ENCODE measurements around the gene USP6NL. TPM values are rescaled to one million over a fixed set of nuclear protein-coding genes. Genes with fewer than 3 reads are reported as not detected.
"Not testable (repeated sequence)": the region's sequence is repeated elsewhere in the genome, so short reads cannot be mapped to it uniquely, and the experiment has no call there.

The USP6NL gene
- polyA plus RNA-seq (2014; cell fraction: cytosol; rRNA removed): 15.8 and 19.0 TPM in 2 replicates
- 12.5 and 13.6 TPM in 2 replicates for polyA plus RNA-seq (2014; cell fraction: nucleus; rRNA removed)

DNA sequence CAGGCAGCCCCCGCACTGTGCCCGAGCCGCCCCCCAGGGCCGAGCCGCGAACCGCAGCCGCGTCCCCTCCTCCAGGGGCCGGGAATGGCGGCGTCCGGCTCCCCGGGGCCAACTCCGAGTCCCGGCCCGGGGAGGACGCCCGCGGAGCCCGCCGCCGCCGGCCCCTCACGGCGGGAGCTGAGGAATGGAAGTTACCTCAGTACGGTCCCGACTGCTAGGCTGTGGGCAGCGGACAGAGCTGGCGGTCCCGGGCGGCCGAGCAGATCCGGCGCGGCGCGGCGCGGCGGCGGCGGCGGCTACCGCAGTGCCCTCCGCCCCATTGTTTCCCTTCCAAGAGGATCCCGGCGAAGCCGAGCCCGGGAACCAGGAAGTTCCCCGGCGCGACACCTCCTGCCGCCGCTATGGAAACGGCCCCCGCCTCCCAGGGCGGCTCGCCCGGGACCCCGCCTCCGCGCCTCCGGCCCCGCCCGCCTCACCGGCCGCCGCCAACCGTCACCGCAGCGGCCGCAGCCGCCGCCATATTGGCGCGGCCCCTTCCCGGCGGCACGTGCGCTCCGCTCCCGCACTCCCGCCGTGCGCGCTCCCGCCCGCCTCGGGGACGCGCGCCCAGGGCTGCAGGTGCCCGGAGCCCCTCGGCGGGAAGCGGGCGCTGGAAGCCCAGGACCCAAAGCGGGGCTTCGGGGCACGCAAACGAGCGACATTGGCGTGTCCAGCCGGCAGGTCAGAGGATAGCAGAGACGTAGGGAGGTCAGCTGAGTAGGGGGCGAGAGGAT is at the start of gene USP6NL:
Gene USP6NL, minus strand, starts transcription at position 403 of the 773 bp plus-strand sequence. CDS start 14,016 bp downstream, outside the sequence.
- DNase-seq (ENCODE audit: low spot score): peak; percentile 80

DNA sequence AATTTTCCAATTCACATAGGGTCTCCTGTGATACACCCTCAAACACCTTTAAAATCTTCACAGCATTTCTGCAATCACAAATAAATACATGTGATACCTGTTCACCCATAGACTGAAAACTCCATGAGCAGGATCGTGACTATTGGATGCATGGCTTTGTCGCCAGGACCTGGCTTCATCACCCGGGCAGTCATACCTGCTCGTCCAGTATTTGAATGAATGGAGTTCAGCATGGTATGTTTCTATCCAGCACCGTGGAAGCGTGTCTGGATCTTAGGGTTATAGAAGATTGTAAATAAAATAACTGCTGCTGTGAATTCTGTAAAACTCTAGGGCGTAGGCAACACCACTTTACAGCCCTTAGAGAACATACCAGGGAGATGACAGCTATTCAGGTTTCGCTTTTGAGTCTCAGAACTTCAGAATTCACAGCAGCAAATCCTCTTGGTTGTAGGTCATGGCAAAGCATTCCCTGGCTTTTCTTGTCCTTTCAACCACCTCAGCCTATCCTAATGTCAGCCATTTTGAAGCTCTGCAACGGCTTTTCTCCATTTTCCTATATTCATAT is 47.4 kb upstream of the USP6NL start:
- no peak for DNase-seq (ENCODE audit: low spot score)

- DNase-seq (ENCODE audit: low spot score): no peak
Observed at GRCh38 chr10:11655836-11656235, 44.4 kb upstream of the USP6NL start.

DNA sequence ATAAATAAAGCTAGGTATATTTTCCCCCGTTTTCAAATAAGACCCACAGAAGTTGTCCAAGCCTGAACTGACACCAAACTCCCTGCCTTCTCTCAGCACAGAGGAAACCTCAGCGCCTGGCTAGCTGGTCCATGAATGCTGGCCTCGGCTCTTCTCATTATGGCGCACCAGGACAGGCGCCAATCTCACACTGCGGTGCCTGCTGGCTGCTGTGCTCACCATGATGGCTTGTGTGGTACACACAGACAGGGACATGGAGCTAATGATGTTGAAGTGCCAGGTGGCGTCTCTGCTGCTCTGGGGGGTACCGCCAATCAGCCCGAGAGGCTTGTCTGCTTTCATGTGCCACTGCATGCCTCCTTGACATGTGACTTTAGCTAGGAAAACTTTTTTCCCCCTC is 43.2 kb upstream of the USP6NL start:
- DNase-seq (ENCODE audit: low spot score): no peak

- DNase-seq (ENCODE audit: low spot score): no peak
Observed at GRCh38 chr10:11653758-11654471, 42.5 kb upstream of the USP6NL start.

DNA sequence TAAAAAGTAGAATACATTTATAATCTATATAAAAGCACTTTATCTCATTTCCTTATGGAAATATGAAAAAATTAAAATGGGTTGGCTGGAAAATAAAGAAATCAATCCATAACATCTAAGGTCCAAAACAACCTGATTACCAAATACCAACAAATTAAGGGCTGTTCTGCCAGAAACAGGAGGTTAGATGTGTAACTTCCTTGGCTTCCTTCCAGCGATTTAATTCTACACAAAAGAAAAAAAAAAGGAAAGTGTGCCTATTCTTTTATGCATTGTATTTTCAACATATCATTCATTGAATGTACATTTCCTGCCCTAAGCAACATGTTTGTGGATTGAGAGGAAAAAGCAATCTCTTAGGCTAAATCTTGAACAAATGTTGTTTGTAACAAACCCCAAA is 36.2 kb upstream of the USP6NL start:
- DNase-seq (ENCODE audit: low spot score): no peak

GRCh38 chr10:11646450-11646849 is 35.0 kb upstream of the USP6NL start:
- no peak for DNase-seq (ENCODE audit: low spot score)

DNA sequence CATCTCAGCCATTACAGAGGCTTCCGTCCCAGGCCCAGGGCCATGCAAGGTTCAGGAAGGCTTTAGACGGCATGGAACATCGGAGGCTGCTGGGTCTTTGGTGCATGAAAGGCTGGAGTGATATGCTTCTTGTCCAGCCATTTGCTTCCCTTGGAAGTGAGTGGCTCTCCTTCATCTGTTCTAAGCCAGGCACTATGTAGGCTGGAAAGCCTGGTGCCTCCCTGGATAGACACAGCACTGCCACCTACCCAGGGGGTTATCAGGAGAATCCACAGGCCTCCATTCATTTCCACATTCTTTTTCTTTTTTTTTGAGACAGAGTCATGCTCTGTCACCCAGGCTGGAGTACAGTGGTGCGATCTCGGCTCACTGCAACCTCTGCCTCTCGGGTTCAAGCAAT is 31.6 kb upstream of the USP6NL start:
- DNase-seq (ENCODE audit: low spot score): no peak

GRCh38 chr10:11642566-11642965 is 31.1 kb upstream of the USP6NL start:
- DNase-seq (ENCODE audit: low spot score): no peak

DNA sequence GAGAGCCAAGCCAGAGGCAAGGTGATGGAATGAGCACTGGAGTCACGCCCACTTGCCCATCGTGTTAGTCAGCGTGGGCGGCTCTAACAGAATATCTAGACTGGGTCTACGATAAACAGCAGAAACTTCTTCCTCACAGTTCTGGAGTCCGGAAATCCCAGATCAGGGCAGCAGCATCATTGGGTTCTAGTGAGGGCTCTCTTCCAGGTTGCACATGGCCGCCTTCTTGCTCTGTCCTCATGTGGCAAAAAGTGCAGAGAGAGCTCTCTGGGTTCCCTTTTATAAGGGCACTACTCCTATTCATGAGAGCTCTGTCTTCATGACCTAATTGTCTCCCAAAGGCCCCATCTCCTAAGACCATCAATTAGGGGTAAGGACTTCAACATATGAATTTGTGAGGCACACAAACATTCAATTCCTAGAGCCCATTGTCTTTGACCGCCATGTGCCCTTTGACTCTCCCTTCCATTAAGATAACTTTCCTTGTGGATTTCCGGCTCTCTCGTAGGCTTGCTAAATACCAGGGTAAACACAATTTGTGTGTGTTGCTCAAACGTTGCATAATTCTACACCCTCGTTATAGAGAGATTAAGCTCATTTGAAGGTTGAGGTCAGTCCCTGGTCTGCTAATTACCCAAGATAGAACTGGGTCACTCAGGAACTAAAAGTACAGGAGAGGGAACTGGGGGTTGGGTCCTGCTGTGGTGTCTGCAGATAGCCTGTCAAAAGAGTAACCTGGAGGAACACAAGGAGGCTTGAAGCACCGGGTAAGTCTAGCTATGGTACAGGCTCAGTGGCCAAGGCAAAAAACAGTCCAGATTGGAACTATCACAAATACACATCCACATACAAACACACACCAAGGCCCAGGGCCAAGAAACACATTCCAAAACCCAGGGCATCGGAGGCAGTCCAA is 28.7 kb upstream of the USP6NL start:
- DNase-seq (ENCODE audit: low spot score): no peak

- no peak for DNase-seq (ENCODE audit: low spot score)
Observed at GRCh38 chr10:11639362-11639761, 27.9 kb upstream of the USP6NL start.

GRCh38 chr10:11638055-11638698 is 26.7 kb upstream of the USP6NL start:
- DNase-seq (ENCODE audit: low spot score): no peak

DNA sequence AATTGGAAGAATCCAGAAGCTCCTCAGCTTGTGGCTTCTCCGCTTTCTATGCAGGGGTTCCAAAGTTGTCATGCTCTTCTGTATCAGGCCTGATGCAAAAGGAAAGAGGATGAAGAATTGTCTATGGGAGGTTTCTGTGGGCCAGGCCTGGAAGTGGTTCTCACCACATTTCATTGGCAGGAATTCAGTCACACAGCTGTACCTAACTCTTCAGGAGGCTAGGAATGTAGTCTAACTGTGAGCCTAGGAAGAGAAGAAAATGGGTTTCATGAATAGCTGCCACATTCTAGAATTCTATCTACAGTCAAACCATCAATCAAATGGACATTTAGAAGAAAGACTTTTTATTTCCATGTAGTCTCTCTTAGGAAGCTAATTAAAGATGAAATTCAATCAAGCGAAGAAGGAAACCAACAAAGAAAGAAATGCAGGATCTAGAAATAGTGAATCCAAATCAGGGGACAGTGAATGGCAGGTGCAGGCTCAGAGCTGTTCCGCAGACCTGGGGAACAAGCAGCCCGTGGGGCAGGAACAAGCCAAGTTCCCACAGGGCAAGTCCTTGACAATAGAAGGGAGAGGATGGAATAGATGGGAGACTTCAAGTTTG is 25.4 kb upstream of the USP6NL start:
- no peak for DNase-seq (ENCODE audit: low spot score)

DNA sequence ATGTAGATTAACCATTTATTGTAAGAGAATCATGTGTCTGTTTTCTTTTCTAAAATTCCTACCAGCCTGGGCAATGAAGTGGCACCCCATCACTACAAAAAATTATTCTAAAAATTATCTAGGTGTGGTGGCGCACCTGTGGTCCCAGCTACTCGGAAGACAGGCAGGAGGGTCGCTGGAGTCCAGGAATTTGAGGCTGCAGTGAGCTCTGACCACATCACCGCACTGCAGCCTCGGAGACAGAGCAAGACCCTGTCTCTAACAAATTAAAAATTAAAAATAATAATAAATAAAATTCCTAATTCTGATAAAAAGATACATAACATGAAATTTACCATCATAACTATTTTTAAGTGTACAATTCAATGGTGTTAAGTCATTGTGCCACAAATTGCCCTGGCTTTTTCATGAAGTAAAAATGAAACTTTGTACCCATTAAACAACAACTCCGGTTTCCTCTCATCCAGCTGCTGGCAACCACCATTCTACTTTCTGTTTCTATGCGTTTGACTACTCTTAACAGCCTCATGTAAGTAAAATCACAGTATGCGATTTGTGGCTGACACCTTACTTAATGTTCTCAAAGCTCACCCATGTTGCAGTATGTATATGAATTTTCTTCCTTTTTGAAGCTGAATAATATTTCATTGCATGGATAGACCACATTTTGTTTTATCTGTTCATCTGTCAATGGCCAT is 20.6 kb upstream of the USP6NL start:
- DNase-seq (ENCODE audit: low spot score): no peak

DNA sequence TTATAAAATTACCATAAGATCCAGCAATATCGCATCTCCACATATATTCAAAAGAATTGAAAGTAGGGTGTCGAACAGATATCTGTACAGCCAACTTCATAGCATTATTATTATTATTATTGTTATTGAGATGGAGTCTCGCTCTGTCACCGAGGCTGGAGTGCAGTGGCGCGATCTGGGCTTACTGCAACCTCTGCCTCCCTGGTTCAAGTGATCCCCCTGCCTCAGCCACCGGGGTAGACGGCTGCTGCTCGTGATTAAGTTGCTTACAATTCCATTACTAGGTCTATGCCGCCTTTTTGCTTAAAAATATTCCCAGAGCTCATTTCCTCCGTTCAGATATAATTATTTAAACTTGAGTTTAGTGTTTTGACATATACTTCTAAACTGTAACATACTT is 19.8 kb upstream of the USP6NL start:
- no peak for DNase-seq (ENCODE audit: low spot score)

DNA sequence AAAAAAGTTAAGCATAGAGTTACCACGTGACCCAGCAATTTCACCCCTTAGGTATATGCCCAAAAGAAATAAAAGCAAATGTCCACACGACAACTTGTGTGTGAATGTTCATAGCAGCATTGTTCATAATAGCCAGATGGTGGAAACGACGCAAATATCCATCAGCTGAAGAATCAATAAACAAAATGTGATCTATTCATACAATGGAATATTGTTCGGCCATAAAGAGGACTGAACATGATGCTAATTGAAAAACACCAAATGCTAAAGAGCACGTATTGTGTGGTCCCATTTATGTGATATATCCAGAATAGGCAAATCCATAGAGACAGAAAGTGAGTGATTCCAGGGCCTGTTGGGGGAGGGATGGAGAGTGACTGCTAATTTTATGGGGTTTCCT is 18.3 kb upstream of the USP6NL start:
- DNase-seq (ENCODE audit: low spot score): no peak

- DNase-seq (ENCODE audit: low spot score): not testable (repeated sequence)
Observed at GRCh38 chr10:11627941-11628340, 16.5 kb upstream of the USP6NL start.

- no peak for DNase-seq (ENCODE audit: low spot score)
Observed at GRCh38 chr10:11626071-11626470, 14.6 kb upstream of the USP6NL start.

GRCh38 chr10:11625019-11625735 is 13.7 kb upstream of the USP6NL start:
- no peak for DNase-seq (ENCODE audit: low spot score)

All from SK-N-DZ (cell line).